Neuronal stem cell (in vitro differentiated cells): ENCODE data around the gene BCAM.

ENCODE experiments used
- DNase-seq: peaks from one replicate; pipeline ENCODE4 v3.0.0-alpha.2; 2013; ENCODE audit warnings: low spot score
- H2AFZ ChIP-seq: one replicate; pipeline ENCODE4 v1.6.1; 2013; ENCODE audit warnings: mild to moderate bottlenecking, low read length, inconsistent platforms
- H2AK5ac ChIP-seq: 2 replicates; pipeline ENCODE4 v1.6.1; 2013; ENCODE audit warnings: low read depth, mild to moderate bottlenecking, inconsistent platforms, low read length, moderate library complexity, mixed read lengths
- H2BK120ac ChIP-seq: 2 replicates; pipeline ENCODE4 v1.6.1; 2013; ENCODE audit warnings: low read depth, mild to moderate bottlenecking, inconsistent platforms, low read length, moderate library complexity, mixed read lengths
- H2BK12ac ChIP-seq: one replicate; pipeline ENCODE4 v1.6.1; 2013; ENCODE audit warnings: low read length, inconsistent platforms
- H2BK15ac ChIP-seq: 2 replicates; pipeline ENCODE4 v1.6.1; 2013; ENCODE audit warnings: mild to moderate bottlenecking, low read length, inconsistent platforms, mixed read lengths
- H2BK5ac ChIP-seq: one replicate; pipeline ENCODE4 v1.6.1; 2013; ENCODE audit warnings: inconsistent platforms, mild to moderate bottlenecking, low read length, moderate library complexity
- H3K14ac ChIP-seq: one replicate; pipeline ENCODE4 v1.6.1; 2013; ENCODE audit warnings: low read length, inconsistent platforms
- H3K18ac ChIP-seq: 2 replicates; pipeline ENCODE4 v1.6.1; 2013; ENCODE audit warnings: low read length, inconsistent platforms
- H3K23ac ChIP-seq: 2 replicates; pipeline ENCODE4 v1.6.1; 2013; ENCODE audit warnings: low read depth, mild to moderate bottlenecking, mixed read lengths, low read length, inconsistent platforms; ENCODE audit not compliant: poor library complexity
- H3K27ac ChIP-seq: replicated peaks from 3 replicates; pipeline ENCODE4 v1.5.1; 2013; ENCODE audit warnings: low read length, inconsistent platforms
- H3K27me3 ChIP-seq, 3 experiments: 2 replicates each; pipeline ENCODE4 v1.6.1; 2013; ENCODE audit warnings: low read length in 3 of 3, mild to moderate bottlenecking in 2 of 3, inconsistent platforms in 1 of 3, low read depth in 1 of 3, mixed read lengths in 1 of 3, moderate library complexity in 1 of 3; ENCODE audit not compliant: control insufficient read depth in 3 of 3, insufficient read depth in 3 of 3
- H3K36me3 ChIP-seq, 2 donors: replicated peaks in 1 of 2; 2 replicates each; pipeline ENCODE4 v1.6.1; 2013; ENCODE audit warnings: low read length in 2 of 2; ENCODE audit not compliant: control insufficient read depth in 2 of 2, insufficient read depth in 2 of 2
- H3K4ac ChIP-seq: 2 replicates; pipeline ENCODE4 v1.6.1; 2013; ENCODE audit warnings: inconsistent platforms, mild to moderate bottlenecking, low read length, moderate library complexity
- H3K4me1 ChIP-seq, 2 donors: 1 replicate in 1 of 2; 2 replicates in 1 of 2; pipeline ENCODE4 v1.6.1; 2013; ENCODE audit warnings: low read length in 2 of 2, low read depth in 1 of 2; ENCODE audit not compliant: control insufficient read depth in 2 of 2, insufficient read depth in 1 of 2
- H3K4me2 ChIP-seq: one replicate; pipeline ENCODE4 v1.6.1; 2013; ENCODE audit warnings: mild to moderate bottlenecking, low read length, inconsistent platforms; ENCODE audit not compliant: insufficient read depth, poor library complexity, severe bottlenecking
- H3K4me3 ChIP-seq, 2 donors: 2 replicates each; pipeline ENCODE4 v1.5.1; 2013; ENCODE audit warnings: low read length in 2 of 2, mild to moderate bottlenecking in 2 of 2, inconsistent platforms in 1 of 2, moderate library complexity in 1 of 2
- H3K79me1 ChIP-seq: one replicate; pipeline ENCODE4 v1.6.1; 2013; ENCODE audit warnings: low read depth, mild to moderate bottlenecking, inconsistent platforms, low read length, moderate library complexity
- H3K9ac ChIP-seq: one replicate; pipeline ENCODE4 v1.6.1; 2013; ENCODE audit warnings: mild to moderate bottlenecking, low read depth, low read length, inconsistent platforms; ENCODE audit not compliant: poor library complexity
- H3K9me3 ChIP-seq, 2 donors: replicated peaks in 1 of 2; 2 replicates each; pipeline versions ENCODE3 to v1.6.1; 2013; ENCODE audit warnings: low read length in 2 of 2, mild to moderate bottlenecking in 2 of 2, inconsistent platforms in 1 of 2, low read depth in 1 of 2, mixed read lengths in 1 of 2, moderate library complexity in 1 of 2; ENCODE audit not compliant: control insufficient read depth in 2 of 2, insufficient read depth in 1 of 2
- H4K8ac ChIP-seq: one replicate; pipeline ENCODE4 v1.6.1; 2013; ENCODE audit warnings: low read depth, mild to moderate bottlenecking, inconsistent platforms, low read length, moderate library complexity
- H4K91ac ChIP-seq: one replicate; pipeline ENCODE4 v1.6.1; 2013; ENCODE audit warnings: low read length, low read depth, mild to moderate bottlenecking, inconsistent platforms; ENCODE audit not compliant: poor library complexity
- WGBS, 2 donors: extraction: QIAGEN DNeasy Blood & Tissue Kit; methylation state at CpG; one replicate each; pipeline ENCODE4 v1.1.7; 2013; ENCODE audit warnings: missing lambda C conversion rate in 2 of 2, mixed read lengths in 1 of 2; ENCODE audit not compliant: insufficient read length in 2 of 2, insufficient replicate concordance in 1 of 2; ENCODE audit errors: extremely low coverage in 2 of 2; 5-methylcytosine and 5-hydroxymethylcytosine counted together

Gene BCAM

DNA sequence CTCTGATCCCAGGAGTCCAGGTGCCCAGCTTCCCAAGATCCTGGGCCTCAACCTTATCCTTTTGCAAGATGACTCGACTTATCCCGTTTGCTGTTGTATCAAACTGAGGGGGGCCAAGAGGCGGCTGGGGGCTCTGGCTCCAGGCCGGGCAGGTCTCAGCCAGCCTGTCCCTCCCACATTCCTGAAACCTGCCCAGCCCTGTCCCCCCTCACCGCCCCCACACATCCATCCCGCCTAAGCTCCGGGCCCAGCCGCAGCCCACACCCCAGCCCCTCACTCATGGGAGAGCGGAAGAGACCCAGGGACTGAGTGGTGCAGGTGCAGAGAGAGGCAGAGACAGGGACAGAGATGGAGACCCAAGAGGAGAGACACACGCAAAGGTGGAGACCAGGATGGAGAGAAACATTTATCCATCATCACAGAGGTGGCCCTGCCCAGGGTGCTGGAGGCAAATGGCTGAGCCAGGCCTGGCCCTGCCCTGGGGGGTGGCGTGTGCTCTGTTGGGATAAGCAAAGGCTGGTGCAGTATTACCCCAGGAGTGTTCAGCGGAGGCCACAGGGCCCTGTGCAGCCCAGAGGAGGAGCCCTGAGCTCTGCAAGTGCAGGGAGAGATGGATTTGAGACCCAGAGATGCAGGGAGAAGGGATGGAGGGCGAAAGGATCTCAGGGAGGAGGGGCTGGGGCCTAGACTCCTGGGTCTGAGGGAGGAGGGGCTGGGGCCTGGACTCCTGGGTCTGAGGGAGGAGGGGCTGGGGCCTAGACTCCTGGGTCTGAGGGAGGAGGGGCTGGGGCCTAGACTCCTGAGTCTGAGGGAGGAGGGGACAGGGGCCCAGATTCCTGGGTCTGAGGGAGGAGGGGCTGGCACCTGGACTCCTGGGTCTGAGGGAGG, 1.6 kb downstream of the BCAM start:
- no peak overlapping the region for H2BK12ac ChIP-seq
- no peak overlapping the region for H3K4me3 ChIP-seq
- H4K8ac ChIP-seq, result no peak overlapping the region
- peak overlapping the region; percentile 83 for H2BK15ac ChIP-seq
- H3K36me3 ChIP-seq, result no peaks in the 10 kb centered on the region
- peak overlapping the region; percentile 82 for H2AK5ac ChIP-seq
- H3K4me1 ChIP-seq, result peaks cover 27 to 29% of the 10 kb centered on the region in 2 donors
- peaks cover 0 to 3% (median 2%) of the 10 kb centered on the region in 3 experiments for H3K27me3 ChIP-seq
- no peaks in the 10 kb centered on the region for H3K79me1 ChIP-seq
- no peak for DNase-seq
- peak overlapping the region; percentile 13 for H2BK5ac ChIP-seq
- H3K4ac ChIP-seq, result no peak overlapping the region
- H3K18ac ChIP-seq, result peak overlapping the region; percentile 82
- no peak overlapping the region for H2BK120ac ChIP-seq
- peak overlapping the region; percentile 10 for H3K23ac ChIP-seq
- no peak overlapping the region for H3K9ac ChIP-seq
- no peak overlapping the region for H3K27ac ChIP-seq
- no peak overlapping the region for H4K91ac ChIP-seq
- H3K9me3 ChIP-seq, result peaks cover 0 to 3% of the 10 kb centered on the region in 2 donors
- no peak overlapping the region for H2AFZ ChIP-seq
- peak overlapping the region; percentile 9 for H3K14ac ChIP-seq
- WGBS, 2 donors, result no CpG with 5 or more reads among the region's 13 CpGs
- H3K4me2 ChIP-seq, result peak overlapping the region; percentile 26

GRCh38 chr19:44811122-44811419, 2.2 kb downstream of the BCAM start:
- Histone ChIP-seq H3K79me1 (no peaks in the 10 kb centered on the region), H3K27me3 (peaks cover 0 to 3% (median 2%) of the 10 kb centered on the region in 3 experiments), H4K91ac (no peak overlapping the region), H3K4me3 (no peak overlapping the region), H3K14ac (no peak overlapping the region), H3K9me3 (peaks cover 0 to 3% of the 10 kb centered on the region in 2 donors), H2AK5ac (peak overlapping the region; percentile 53), H3K4ac (no peak overlapping the region), H2BK120ac (no peak overlapping the region), H2BK12ac (no peak overlapping the region), H3K4me2 (no peak overlapping the region), H4K8ac (no peak overlapping the region), H2AFZ (no peak overlapping the region), H2BK15ac (peak overlapping the region; percentile 30), H3K36me3 (no peaks in the 10 kb centered on the region), H3K4me1 (peaks cover 27 to 29% of the 10 kb centered on the region in 2 donors), H3K18ac (peak overlapping the region; percentile 59), H2BK5ac (no peak overlapping the region), H3K9ac (no peak overlapping the region), H3K27ac (no peak overlapping the region), H3K23ac (no peak overlapping the region)
- no peak for DNase-seq
- WGBS, 2 donors, result no CpG with 5 or more reads among the region's 7 CpGs

GRCh38 chr19:44812142-44812718, 3.3 kb downstream of the BCAM start:
- Histone ChIP-seq H3K4ac (no peak overlapping the region), H2BK5ac (no peak overlapping the region), H3K14ac (peak overlapping the region; percentile 21), H3K4me2 (no peak overlapping the region), H2AFZ (no peak overlapping the region), H3K4me3 (no peak overlapping the region), H2BK15ac (no peak overlapping the region), H4K8ac (no peak overlapping the region), H2BK120ac (no peak overlapping the region), H3K79me1 (no peaks in the 10 kb centered on the region), H3K27ac (no peak overlapping the region), H3K18ac (peak overlapping the region; percentile 70), H3K23ac (no peak overlapping the region), H4K91ac (no peak overlapping the region), H3K9me3 (peaks cover 0 to 3% of the 10 kb centered on the region in 2 donors), H3K4me1 (peaks cover 25 to 27% of the 10 kb centered on the region in 2 donors), H3K27me3 (peaks cover 0 to 3% (median 2%) of the 10 kb centered on the region in 3 experiments), H2AK5ac (peak overlapping the region; percentile 15), H3K9ac (peak overlapping the region; percentile 50), H3K36me3 (no peaks in the 10 kb centered on the region), H2BK12ac (no peak overlapping the region)
- no CpG with 5 or more reads among the region's 28 CpGs for WGBS, 2 donors
- no peak for DNase-seq
